Omental fat pad (tissue), 4 donors: ENCODE results near the gene JOSD2. TPM values are rescaled to one million over a fixed set of nuclear protein-coding genes. Genes with fewer than 3 reads are reported as not detected.
"Not testable (repeated sequence)": the region's sequence is repeated elsewhere in the genome, so short reads cannot be mapped to it uniquely, and the experiment has no call there.

Experiments used
- ATAC-seq: fragments of 150-250 bp; one replicate; pipeline ENCODE4 v1.9.1; 2016; ENCODE audit warnings: mild to moderate bottlenecking, moderate library complexity; ENCODE audit not compliant: low FRiP score
- DNase-seq: peaks from one replicate; pipeline ENCODE4 v3.0.0-alpha.2; 2019; ENCODE audit warnings: low spot score
- CTCF ChIP-seq, 3 donors: fragments of 450-650 bp; IDR thresholded peaks; one replicate each; pipeline ENCODE4 v1.5.1; 2016 to 2017; ENCODE audit warnings: antibody characterized with exemption in 3 of 3, mild to moderate bottlenecking in 3 of 3, moderate library complexity in 2 of 3
- total RNA-seq, 4 donors: library from RNA; depleted of rRNA; stranded (reverse); fragments of >200 nt; gene quantifications; one replicate each; pipeline ENCODE4 v1.1.0, GENCODE V29; 2016

Gene JOSD2
- total RNA-seq, 4 donors from 2014 or later: 20.4 to 32.0 (median 23.0) TPM

GRCh38 chr19:50475736-50476223 lies 35.2 kb downstream of the JOSD2 start:
- TF ChIP-seq CTCF (IDR thresholded peaks at IDR 0.05): no peak
- DNase-seq: no peak
- ATAC-seq: no peak

GRCh38 chr19:50475101-50475568 lies 35.9 kb downstream of the JOSD2 start:
- DNase-seq: no peak

GRCh38 chr19:50473336-50473735 lies 37.7 kb downstream of the JOSD2 start:
- ATAC-seq, DNase-seq: not testable (repeated sequence)

More at GRCh38 chr19:50475101-50475568, 35.9 kb downstream of the JOSD2 start:
- TF ChIP-seq CTCF (IDR thresholded peaks at IDR 0.05): no peak
- ATAC-seq: no peak

- TF ChIP-seq CTCF (IDR thresholded peaks at IDR 0.05): no peak
- no peak for DNase-seq
- ATAC-seq: no peak
These were observed 42.2 kb downstream of the JOSD2 start for GRCh38 chr19:50468818-50469217.

- no peak for ATAC-seq
- TF ChIP-seq CTCF (IDR thresholded peaks at IDR 0.05): no peak
- DNase-seq: no peak
These were observed 43.4 kb downstream of the JOSD2 start for GRCh38 chr19:50467566-50467965.

- ATAC-seq (no peak), DNase-seq (no peak)
- no peak for TF ChIP-seq CTCF (IDR thresholded peaks at IDR 0.05)
These were observed 44.3 kb downstream of the JOSD2 start for GRCh38 chr19:50466706-50467039.

- TF ChIP-seq CTCF (IDR thresholded peaks at IDR 0.05): no peak
- DNase-seq (no peak), ATAC-seq (no peak)
These were observed 44.8 kb downstream of the JOSD2 start for GRCh38 chr19:50465986-50466705.
